GM18907 (cell line): ENCODE results near the gene FOXN3.

Source experiments
- ATAC-seq: cut with Tn5 transposase; IDR thresholded peaks from one replicate; pipeline ENCODE4 v1.9.1; 2021; ENCODE audit warnings: mild to moderate bottlenecking, moderate library complexity; ENCODE audit not compliant: unreplicated experiment

FOXN3 gene

GRCh38 chr14:89435492-89435891 lies 18.5 kb upstream of the FOXN3 start:
- no peak for ATAC-seq

- ATAC-seq, result no peak
Observed at GRCh38 chr14:89432226-89432625, 15.2 kb upstream of the FOXN3 start.

- peak; percentile 87 for ATAC-seq
Observed at GRCh38 chr14:89430391-89431236, 13.6 kb upstream of the FOXN3 start.

GRCh38 chr14:89429199-89430181 lies 12.5 kb upstream of the FOXN3 start:
- no peak for ATAC-seq

GRCh38 chr14:89428546-89429198 lies 11.6 kb upstream of the FOXN3 start:
- no peak for ATAC-seq

GRCh38 chr14:89428173-89428523 lies 11.1 kb upstream of the FOXN3 start:
- no peak for ATAC-seq

GRCh38 chr14:89427426-89428172 lies 10.6 kb upstream of the FOXN3 start:
- no peak for ATAC-seq

- ATAC-seq, result peak; percentile 33
Observed at GRCh38 chr14:89425931-89426330, 8.9 kb upstream of the FOXN3 start.

GRCh38 chr14:89424241-89424640 lies 7.2 kb upstream of the FOXN3 start:
- ATAC-seq, result no peak

- no peak for ATAC-seq
Observed at GRCh38 chr14:89422952-89423345, 5.9 kb upstream of the FOXN3 start.

GRCh38 chr14:89422181-89422951 lies 5.3 kb upstream of the FOXN3 start:
- no peak for ATAC-seq

GRCh38 chr14:89420502-89420901 lies 3.5 kb upstream of the FOXN3 start:
- ATAC-seq, result no peak

- ATAC-seq, result no peak
Observed at GRCh38 chr14:89419973-89420482, 3.0 kb upstream of the FOXN3 start.

- ATAC-seq, result no peak
Observed at GRCh38 chr14:89418976-89419375, 1.9 kb upstream of the FOXN3 start.

- no peak for ATAC-seq
Observed at GRCh38 chr14:89418452-89418851, 1.4 kb upstream of the FOXN3 start.

GRCh38 chr14:89417465-89418225 lies 612 bp upstream of the FOXN3 start:
- ATAC-seq, result peak; percentile 72

- ATAC-seq, result peak; percentile 85
Observed at GRCh38 chr14:89416002-89416995, 734 bp downstream of the FOXN3 start.

GRCh38 chr14:89415159-89415558 lies 1.9 kb downstream of the FOXN3 start:
- no peak for ATAC-seq
